B cell (primary cell): ENCODE data around the gene TIMELESS.

Source experiments
- EZH2 ChIP-seq: IDR thresholded peaks from 2 replicates; pipeline ENCODE4 v1.6.1; 2012; ENCODE audit warnings: borderline replicate concordance, low read depth, mild to moderate bottlenecking, moderate library complexity, low read length; ENCODE audit not compliant: insufficient read depth, poor library complexity, severe bottlenecking
- TF ChIP-seq, protein P1 (sequence below): fragments of 200-600 bp; IDR thresholded peaks from one replicate; pipeline ENCODE4 v1.8.0; 2022; ENCODE audit warnings: antibody characterized with exemption, mild to moderate bottlenecking

- TF ChIP-seq, protein P1, sequence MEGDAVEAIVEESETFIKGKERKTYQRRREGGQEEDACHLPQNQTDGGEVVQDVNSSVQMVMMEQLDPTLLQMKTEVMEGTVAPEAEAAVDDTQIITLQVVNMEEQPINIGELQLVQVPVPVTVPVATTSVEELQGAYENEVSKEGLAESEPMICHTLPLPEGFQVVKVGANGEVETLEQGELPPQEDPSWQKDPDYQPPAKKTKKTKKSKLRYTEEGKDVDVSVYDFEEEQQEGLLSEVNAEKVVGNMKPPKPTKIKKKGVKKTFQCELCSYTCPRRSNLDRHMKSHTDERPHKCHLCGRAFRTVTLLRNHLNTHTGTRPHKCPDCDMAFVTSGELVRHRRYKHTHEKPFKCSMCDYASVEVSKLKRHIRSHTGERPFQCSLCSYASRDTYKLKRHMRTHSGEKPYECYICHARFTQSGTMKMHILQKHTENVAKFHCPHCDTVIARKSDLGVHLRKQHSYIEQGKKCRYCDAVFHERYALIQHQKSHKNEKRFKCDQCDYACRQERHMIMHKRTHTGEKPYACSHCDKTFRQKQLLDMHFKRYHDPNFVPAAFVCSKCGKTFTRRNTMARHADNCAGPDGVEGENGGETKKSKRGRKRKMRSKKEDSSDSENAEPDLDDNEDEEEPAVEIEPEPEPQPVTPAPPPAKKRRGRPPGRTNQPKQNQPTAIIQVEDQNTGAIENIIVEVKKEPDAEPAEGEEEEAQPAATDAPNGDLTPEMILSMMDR = no peak
- no peak for TF ChIP-seq EZH2
These were observed 50.9 kb downstream of the TIMELESS start for GRCh38 chr12:56398324-56398723.
